ENCODE data around the gene PTPN2.
A peak's percentile ranks its signal among the peaks of the same experiment; 100 is the strongest.

GRCh38 chr18:12744103-12744502 is 139.9 kb downstream of the PTPN2 start:
- TF ChIP-seq CTCF (IDR thresholded peaks at IDR 0.05) (peak; percentile 62), EHF (CRISPR knock-in tag; IDR thresholded peaks at IDR 0.05) (no peak), REST (IDR thresholded peaks at IDR 0.05) (no peak), EP300 (IDR thresholded peaks at IDR 0.05) (no peak), JUNB (IDR thresholded peaks at IDR 0.05) (no peak), POLR2A (IDR thresholded peaks at IDR 0.05; ENCODE audit: low read length) (no peak), MAZ (IDR thresholded peaks at IDR 0.05; ENCODE audit: borderline replicate concordance, low read depth, low read length) (no peak)
